Ishikawa (cell line): ENCODE measurements around the gene CNNM2.

Experiments
- CEBPB ChIP-seq: IDR thresholded peaks from 2 replicates; pipeline ENCODE4 v1.6.1; 2012
- CREB1 ChIP-seq: IDR thresholded peaks from 2 replicates; pipeline ENCODE4 v1.6.1; 2012; ENCODE audit warnings: low read depth
- EGR1 ChIP-seq: IDR thresholded peaks from 2 replicates; pipeline ENCODE4 v1.6.1; 2012
- EP300 ChIP-seq: IDR thresholded peaks from 2 replicates; pipeline ENCODE4 v1.6.1; 2012; ENCODE audit warnings: borderline replicate concordance
- FOXM1 ChIP-seq: IDR thresholded peaks from 2 replicates; pipeline ENCODE4 v1.6.1; 2012; ENCODE audit warnings: low read depth, borderline replicate concordance
- MAX ChIP-seq: IDR thresholded peaks from 2 replicates; pipeline ENCODE4 v1.6.1; 2012
- RAD21 ChIP-seq: IDR thresholded peaks from 2 replicates; pipeline ENCODE4 v1.6.1; 2012; ENCODE audit warnings: low read depth
- REST ChIP-seq: IDR thresholded peaks from 2 replicates; pipeline ENCODE4 v1.6.1; 2012; ENCODE audit warnings: low read depth, mild to moderate bottlenecking
- TAF1 ChIP-seq: IDR thresholded peaks from 2 replicates; pipeline ENCODE4 v1.6.1; 2012; ENCODE audit warnings: low read depth, mild to moderate bottlenecking
- TCF12 ChIP-seq: IDR thresholded peaks from 2 replicates; pipeline ENCODE4 v1.6.1; 2012; ENCODE audit warnings: low read depth
- TEAD4 ChIP-seq: IDR thresholded peaks from 2 replicates; pipeline ENCODE4 v1.6.1; 2012
- USF1 ChIP-seq: IDR thresholded peaks from 2 replicates; pipeline ENCODE4 v1.6.1; 2012
- YY1 ChIP-seq: IDR thresholded peaks from 2 replicates; pipeline ENCODE4 v1.6.1; 2012; ENCODE audit warnings: low read depth
- ZBTB7A ChIP-seq: IDR thresholded peaks from 2 replicates; pipeline ENCODE4 v1.6.1; 2012; ENCODE audit warnings: low read depth

- TF ChIP-seq EP300 (no peak), REST (no peak), CEBPB (no peak), EGR1 (no peak), TCF12 (no peak), TEAD4 (no peak), ZBTB7A (no peak), MAX (no peak), YY1 (no peak), USF1 (no peak), FOXM1 (no peak), RAD21 (no peak), TAF1 (no peak), CREB1 (no peak)
Observed at GRCh38 chr10:103077020-103077419, 158.9 kb downstream of the CNNM2 start.
